Measurements from ENCODE around the gene DOCK9. TPM values are rescaled to one million over a fixed set of nuclear protein-coding genes. Genes with fewer than 3 reads are reported as not detected.

DOCK9 gene
- total and polyA plus RNA-seq, 9 of the 15 experiments (the other 6 are each of a cell fraction or from before 2014, with no cell fraction given), result 3.5 to 25.3 (median 16.7) TPM

- TF ChIP-seq, protein P1, sequence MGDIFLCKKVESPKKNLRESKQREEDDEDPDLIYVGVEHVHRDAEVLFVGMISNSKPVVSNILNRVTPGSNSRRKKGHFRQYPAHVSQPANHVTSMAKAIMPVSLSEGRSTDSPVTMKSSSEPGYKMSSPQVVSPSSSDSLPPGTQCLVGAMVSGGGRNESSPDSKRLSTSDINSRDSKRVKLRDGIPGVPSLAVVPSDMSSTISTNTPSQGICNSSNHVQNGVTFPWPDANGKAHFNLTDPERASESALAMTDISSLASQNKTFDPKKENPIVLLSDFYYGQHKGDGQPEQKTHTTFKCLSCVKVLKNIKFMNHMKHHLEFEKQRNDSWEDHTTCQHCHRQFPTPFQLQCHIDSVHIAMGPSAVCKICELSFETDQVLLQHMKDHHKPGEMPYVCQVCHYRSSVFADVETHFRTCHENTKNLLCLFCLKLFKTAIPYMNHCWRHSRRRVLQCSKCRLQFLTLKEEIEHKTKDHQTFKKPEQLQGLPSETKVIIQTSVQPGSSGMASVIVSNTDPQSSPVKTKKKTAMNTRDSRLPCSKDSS (IDR thresholded peaks at IDR 0.05; ENCODE audit: low read depth, partially characterized antibody), result no peak
- TF ChIP-seq HDAC3 (IDR thresholded peaks at IDR 0.05; ENCODE audit: borderline replicate concordance, partially characterized antibody), result no peak
- no peak for TF ChIP-seq CGGBP1 (CRISPR knock-in tag; IDR thresholded peaks at IDR 0.05)
- TF ChIP-seq DIDO1 (tag; IDR thresholded peaks at IDR 0.05; ENCODE audit: low read depth), result no peak
- TF ChIP-seq ZNF431 (CRISPR knock-in tag; IDR thresholded peaks at IDR 0.05), result no peak
- TF ChIP-seq ZNF282 (CRISPR knock-in tag; IDR thresholded peaks at IDR 0.05), result no peak
- no peak for TF ChIP-seq ZNF146 (CRISPR knock-in tag; IDR thresholded peaks at IDR 0.05; ENCODE audit: unreplicated experiment)
- no peak for TF ChIP-seq NFXL1 (CRISPR knock-in tag; IDR thresholded peaks at IDR 0.05)
- no peak for TF ChIP-seq GTF2A2 (tag; IDR thresholded peaks at IDR 0.05)
- TF ChIP-seq, protein P2, sequence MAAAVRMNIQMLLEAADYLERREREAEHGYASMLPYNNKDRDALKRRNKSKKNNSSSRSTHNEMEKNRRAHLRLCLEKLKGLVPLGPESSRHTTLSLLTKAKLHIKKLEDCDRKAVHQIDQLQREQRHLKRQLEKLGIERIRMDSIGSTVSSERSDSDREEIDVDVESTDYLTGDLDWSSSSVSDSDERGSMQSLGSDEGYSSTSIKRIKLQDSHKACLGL (CRISPR knock-in tag; IDR thresholded peaks at IDR 0.05; ENCODE audit: borderline replicate concordance, poor library complexity, severe bottlenecking), result no peak
- TF ChIP-seq MGA (IDR thresholded peaks at IDR 0.05), result no peak
- no peak for TF ChIP-seq ETV6 (IDR thresholded peaks at IDR 0.05; ENCODE audit: borderline replicate concordance in 1 of 2, low read depth in 2 of 2, low read length in 1 of 2)
- TF ChIP-seq ETV6 (CRISPR knock-in tag; IDR thresholded peaks at IDR 0.05; ENCODE audit: borderline replicate concordance), result no peak
- TF ChIP-seq CEBPB (tag; IDR thresholded peaks at IDR 0.05), result peak; percentile 82
- TF ChIP-seq CBX3 (IDR thresholded peaks at IDR 0.05; ENCODE audit: borderline replicate concordance in 1 of 2, low read length in 2 of 2), result no peak
These were observed 2.0 kb downstream of the DOCK9 start (continued) for GRCh38 chr13:98975822-98976261.

Measured in K562 (cell line).